ENCODE measurements around the gene ASPHD2. TPM values are rescaled to one million over a fixed set of nuclear protein-coding genes. Genes with fewer than 3 reads are reported as not detected.

ASPHD2 gene
- polyA plus RNA-seq, 1 of the 3 experiments (the other 2 are of a cell fraction): 2.2 TPM

- ChIA-PET POLR2A (no interaction called here), CTCF (interaction anchor here (1.0 to 3.6 kb wide), 2 partner anchors 42 to 58 kb away, joined by 3 to 22 read pairs; no protein-coding TSS in a partner anchor)
- Histone ChIP-seq H3K27ac (ENCODE audit: low read depth in 2 of 2, low read length in 1 of 2) (no peak overlapping the region), H4K20me1 (ENCODE audit: insufficient read depth) (no peaks in the 10 kb centered on the region), H3K4me3 (ENCODE audit: low read depth in 2 of 2, low read length in 1 of 2) (no peak overlapping the region), H2AFZ (ENCODE audit: low read depth) (no peak overlapping the region), H3K27me3 (ENCODE audit: insufficient read depth) (no peaks in the 10 kb centered on the region; the same call in 1 of the 2 replicates), H3K36me3 (replicated peaks in 1 of 2; ENCODE audit: control insufficient read depth in 1 of 2, insufficient read depth in 2 of 2, low read length in 1 of 2) (no peaks in the 10 kb centered on the region), H3K4me1 (ENCODE audit: control insufficient read depth in 1 of 2, insufficient read depth in 2 of 2, low read depth in 1 of 2, low read length in 1 of 2) (peaks cover 0 to 2% of the 10 kb centered on the region in 2 experiments; a peak in 1 of 4 replicates), H3F3A (replicated peaks; ENCODE audit: insufficient read depth) (no peaks in the 10 kb centered on the region), H3K4me2 (no peak overlapping the region), H3K79me2 (ENCODE audit: insufficient read depth) (no peaks in the 10 kb centered on the region), H3K9ac (no peak overlapping the region), H3K9me3 (no peaks in the 10 kb centered on the region), H3K9me2 (no peaks in the 10 kb centered on the region)
- TF ChIP-seq POLR2AphosphoS5 (IDR thresholded peaks at IDR 0.05; ENCODE audit: low read depth, low read length) (no peak), RXRA (IDR thresholded peaks at IDR 0.05; ENCODE audit: borderline replicate concordance, low read depth) (no peak), CTCF (IDR thresholded peaks at IDR 0.05) (no peak), YY1 (IDR thresholded peaks at IDR 0.05; ENCODE audit: low read depth) (no peak), SMC3 (IDR thresholded peaks at IDR 0.05; ENCODE audit: low read depth, low read length) (no peak), USF1 (IDR thresholded peaks at IDR 0.05; ENCODE audit: borderline replicate concordance, low read depth) (no peak), CHD2 (IDR thresholded peaks at IDR 0.05; ENCODE audit: low read length, partially characterized antibody) (no peak), FOSL2 (IDR thresholded peaks at IDR 0.05; ENCODE audit: borderline replicate concordance, low read depth) (no peak), TCF12 (IDR thresholded peaks at IDR 0.05) (no peak), FOXJ3 (CRISPR knock-in tag; IDR thresholded peaks at IDR 0.05) (no peak), ELF1 (IDR thresholded peaks at IDR 0.05) (no peak), MAX (IDR thresholded peaks at IDR 0.05; ENCODE audit: low read depth) (no peak), USF2 (IDR thresholded peaks at IDR 0.05; ENCODE audit: borderline replicate concordance, low read depth, low read length) (no peak), MEF2A (IDR thresholded peaks at IDR 0.05; ENCODE audit: borderline replicate concordance, low read depth) (no peak), NRF1 (IDR thresholded peaks at IDR 0.05; ENCODE audit: low read depth, low read length) (no peak), SIN3A (IDR thresholded peaks at IDR 0.05; ENCODE audit: borderline replicate concordance, low read depth, low read length) (no peak), REST (IDR thresholded peaks at IDR 0.05; ENCODE audit: low read depth, low read length) (no peak), JUND (IDR thresholded peaks at IDR 0.05) (no peak)
- WGBS (ENCODE audit: low lambda C conversion rate): 46% methylated on average over 3 of the region's 3 CpGs
- no peak for DNase-seq
These were observed 10.4 kb upstream of the ASPHD2 start for GRCh38 chr22:26418620-26419019.

All from SK-N-SH (cell line).